Breast epithelium (tissue), 4 donors: ENCODE results near the gene SNX11. TPM values are rescaled to one million over a fixed set of nuclear protein-coding genes. Genes with fewer than 3 reads are reported as not detected.

Source experiments
- DNase-seq, 2 donors: peaks; one replicate each; pipeline ENCODE4 v3.0.0-alpha.2; 2019; ENCODE audit warnings: low spot score in 2 of 2
- H3K27ac ChIP-seq, 2 donors: fragments of 200-600 bp; sonication (generic) in 1 of 2; one replicate each; pipeline ENCODE4 v1.5.1; 2016 to 2019; ENCODE audit warnings: mild to moderate bottlenecking in 1 of 2
- H3K27me3 ChIP-seq, 2 donors: fragments of 200-600 bp; sonication (generic) in 1 of 2; one replicate each; pipeline versions ENCODE4 v1.5.1 to v1.6.0; 2017 to 2019; ENCODE audit warnings: control low read depth in 1 of 2, mild to moderate bottlenecking in 1 of 2
- H3K36me3 ChIP-seq: fragments of 200-600 bp; one replicate; pipeline ENCODE4 v1.5.1; 2019
- H3K4me1 ChIP-seq, 2 donors: fragments of 200-600 bp; sonication (generic); one replicate each; pipeline ENCODE4 v1.5.1; 2016 to 2019; ENCODE audit warnings: control low read depth in 1 of 2
- H3K4me3 ChIP-seq, 3 donors: fragments of 200-600 bp; sonication (generic); 1 replicate in 2 of 3; 2 replicates in 1 of 3; pipeline ENCODE4 v1.5.1; 2016 to 2019; ENCODE audit warnings: mild to moderate bottlenecking in 3 of 3, moderate library complexity in 2 of 3
- H3K9me3 ChIP-seq, 2 donors: fragments of 200-600 bp; sonication (generic) in 1 of 2; one replicate each; pipeline ENCODE4 v1.5.1; 2016 to 2019; ENCODE audit warnings: control low read depth in 1 of 2
- CTCF ChIP-seq, 3 donors: fragments of 450-650 bp; IDR thresholded peaks; one replicate each; pipeline ENCODE4 v1.5.1; 2016 to 2017; ENCODE audit warnings: antibody characterized with exemption in 3 of 3, mild to moderate bottlenecking in 3 of 3, moderate library complexity in 3 of 3
- POLR2A ChIP-seq: fragments of 450-650 bp; IDR thresholded peaks from one replicate; pipeline ENCODE4 v1.6.1; 2016; ENCODE audit warnings: antibody characterized with exemption, mild to moderate bottlenecking, moderate library complexity
- POLR2AphosphoS5 ChIP-seq, 3 donors: sonication (generic); formaldehyde crosslinking; IDR thresholded peaks; one replicate each; pipeline ENCODE4 v1.6.1; 2017; ENCODE audit warnings: antibody characterized with exemption in 3 of 3
- intact Hi-C: fragments of 100-400 bp; cut with DNase I; formaldehyde crosslinking; loops from one replicate; pipeline ENCODE4 v1.15.1; 2023; ENCODE audit warnings: low total_unique reads
- total RNA-seq, 3 donors: library from RNA; depleted of rRNA; stranded (reverse); fragments of >200 nt; gene quantifications; one replicate each; pipeline ENCODE4 v1.1.0, GENCODE V29; 2016

The SNX11 gene
- total RNA-seq, 3 donors from 2014 or later: 13.4 to 19.7 (median 14.2) TPM

- Histone ChIP-seq H3K4me3 (no peak overlapping the region), H3K27me3 (peaks cover 0 to 3% of the 10 kb centered on the region in 2 donors)
These were observed 37.6 kb downstream of the SNX11 start for GRCh38 chr17:48144976-48145798.

DNA sequence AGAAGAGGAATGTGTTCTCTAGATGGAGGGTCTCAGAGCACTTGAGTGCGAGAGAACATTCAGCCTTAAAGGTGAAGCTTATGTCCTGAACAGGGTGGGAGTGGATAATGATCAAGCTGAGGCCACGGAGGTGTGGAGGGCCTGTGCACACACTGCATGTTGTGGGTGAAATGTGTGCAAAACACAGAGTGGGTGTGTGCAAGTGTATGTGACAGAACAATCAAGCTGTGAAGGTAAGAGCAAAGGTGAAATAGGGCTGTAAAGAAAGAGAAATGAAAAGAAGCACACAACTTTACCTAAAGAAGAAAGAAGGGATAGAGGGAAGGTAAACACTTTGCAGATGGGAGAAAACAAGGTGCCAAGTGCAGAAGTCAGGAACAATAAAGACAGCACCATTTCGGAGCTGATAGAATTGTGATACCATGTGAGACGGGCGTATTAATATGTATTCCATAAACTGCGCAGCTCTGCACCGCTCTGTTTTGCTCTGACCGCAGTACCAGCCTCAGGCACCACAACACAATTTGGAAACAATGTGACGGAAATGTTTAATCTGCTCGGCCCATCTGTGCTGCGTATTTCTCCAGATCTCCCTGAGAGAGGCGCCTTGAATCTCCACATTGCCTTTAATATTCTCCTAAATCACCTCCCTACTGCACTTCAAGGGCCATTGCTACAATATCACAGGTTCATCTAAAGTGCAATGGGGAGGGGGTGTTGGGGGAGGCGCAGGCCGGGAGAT, 40.6 kb downstream of the SNX11 start:
- DNase-seq: no peak
- no peaks in the 10 kb centered on the region for H3K9me3 ChIP-seq
- intact Hi-C loops: no loop called here
- no peak overlapping the region for H3K27ac ChIP-seq
- H3K36me3 ChIP-seq: no peaks in the 10 kb centered on the region
- H3K27me3 ChIP-seq: peaks cover 0 to 24% of the 10 kb centered on the region in 2 donors
- no peak for TF ChIP-seq POLR2A
- H3K4me1 ChIP-seq: no peaks in the 10 kb centered on the region
- H3K4me3 ChIP-seq: no peak overlapping the region

More at GRCh38 chr17:48144976-48145798, 37.6 kb downstream of the SNX11 start:
- no peak for DNase-seq
- no peaks in the 10 kb centered on the region for H3K4me1 ChIP-seq
- H3K36me3 ChIP-seq: no peaks in the 10 kb centered on the region
- TF ChIP-seq POLR2AphosphoS5 (IDR thresholded peaks at IDR 0.05) (no peak), POLR2A (no peak), CTCF (IDR thresholded peaks at IDR 0.05) (no peak)
- no peak overlapping the region for H3K27ac ChIP-seq
- intact Hi-C loops: no loop called here
- no peaks in the 10 kb centered on the region for H3K9me3 ChIP-seq

GRCh38 chr17:48148854-48149786, 41.6 kb downstream of the SNX11 start:
- no peak for DNase-seq
- H3K36me3 ChIP-seq: no peaks in the 10 kb centered on the region
- intact Hi-C loops: no loop called here
- peaks cover 0 to 24% of the 10 kb centered on the region in 2 donors for H3K27me3 ChIP-seq
- no peak overlapping the region for H3K27ac ChIP-seq
- no peak for TF ChIP-seq POLR2A
- TF ChIP-seq CTCF (IDR thresholded peaks at IDR 0.05): no peak
- TF ChIP-seq POLR2AphosphoS5 (IDR thresholded peaks at IDR 0.05): no peak
- no peaks in the 10 kb centered on the region for H3K4me1 ChIP-seq
- no peak overlapping the region for H3K4me3 ChIP-seq
- H3K9me3 ChIP-seq: no peaks in the 10 kb centered on the region

GRCh38 chr17:48149787-48150463, 42.4 kb downstream of the SNX11 start:
- no peak for DNase-seq
- Histone ChIP-seq H3K4me1 (no peaks in the 10 kb centered on the region), H3K9me3 (no peaks in the 10 kb centered on the region), H3K27ac (no peak overlapping the region), H3K36me3 (no peaks in the 10 kb centered on the region), H3K4me3 (no peak overlapping the region), H3K27me3 (peaks cover 0 to 24% of the 10 kb centered on the region in 2 donors)
- TF ChIP-seq POLR2AphosphoS5 (IDR thresholded peaks at IDR 0.05) (no peak), POLR2A (no peak), CTCF (IDR thresholded peaks at IDR 0.05) (no peak)
- intact Hi-C loops: no loop called here

DNA sequence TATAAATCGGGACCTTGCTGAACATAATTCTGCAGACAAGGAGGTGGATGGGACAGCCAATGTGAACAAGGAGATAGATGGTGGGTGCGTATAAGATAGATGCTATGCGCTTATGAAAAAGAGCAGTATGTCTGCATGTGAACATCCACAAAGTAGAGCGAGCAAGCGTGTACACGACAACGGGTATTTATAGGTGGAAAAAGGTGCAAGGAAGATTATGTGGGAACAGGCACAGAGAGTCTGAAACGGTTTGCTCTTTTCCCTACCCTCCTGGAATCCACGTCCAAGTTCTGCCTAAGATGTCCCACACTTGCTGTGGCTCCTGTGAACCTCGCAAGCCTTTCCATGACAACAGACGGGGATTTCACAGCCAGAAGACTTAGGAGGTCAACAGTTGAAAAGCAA, 43.0 kb downstream of the SNX11 start:
- no peaks in the 10 kb centered on the region for H3K36me3 ChIP-seq
- H3K9me3 ChIP-seq: no peaks in the 10 kb centered on the region
- no peak overlapping the region for H3K27ac ChIP-seq
- intact Hi-C loops: no loop called here
- DNase-seq: no peak
- no peaks in the 10 kb centered on the region for H3K4me1 ChIP-seq
- no peak overlapping the region for H3K4me3 ChIP-seq
- TF ChIP-seq POLR2A: no peak
- TF ChIP-seq CTCF (IDR thresholded peaks at IDR 0.05): no peak
- no peak for TF ChIP-seq POLR2AphosphoS5 (IDR thresholded peaks at IDR 0.05)
- peaks cover 0 to 24% of the 10 kb centered on the region in 2 donors for H3K27me3 ChIP-seq
